ENCODE data around the gene AIP.

- TF ChIP-seq ZNF302 (tag by site-specific recombination; IDR thresholded peaks at IDR 0.05; ENCODE audit: low read depth): no peak
- no peak for TF ChIP-seq ZNF701 (tag by site-specific recombination; IDR thresholded peaks at IDR 0.05)
- no peak for TF ChIP-seq ZEB2 (tag by site-specific recombination; IDR thresholded peaks at IDR 0.05)
- no peak for TF ChIP-seq ZNF596 (tag by site-specific recombination; IDR thresholded peaks at IDR 0.05)
- TF ChIP-seq ZSCAN5A (tag by site-specific recombination; IDR thresholded peaks at IDR 0.05): no peak
- TF ChIP-seq ZNF501 (tag by site-specific recombination; IDR thresholded peaks at IDR 0.05): no peak
- TF ChIP-seq, protein P1, sequence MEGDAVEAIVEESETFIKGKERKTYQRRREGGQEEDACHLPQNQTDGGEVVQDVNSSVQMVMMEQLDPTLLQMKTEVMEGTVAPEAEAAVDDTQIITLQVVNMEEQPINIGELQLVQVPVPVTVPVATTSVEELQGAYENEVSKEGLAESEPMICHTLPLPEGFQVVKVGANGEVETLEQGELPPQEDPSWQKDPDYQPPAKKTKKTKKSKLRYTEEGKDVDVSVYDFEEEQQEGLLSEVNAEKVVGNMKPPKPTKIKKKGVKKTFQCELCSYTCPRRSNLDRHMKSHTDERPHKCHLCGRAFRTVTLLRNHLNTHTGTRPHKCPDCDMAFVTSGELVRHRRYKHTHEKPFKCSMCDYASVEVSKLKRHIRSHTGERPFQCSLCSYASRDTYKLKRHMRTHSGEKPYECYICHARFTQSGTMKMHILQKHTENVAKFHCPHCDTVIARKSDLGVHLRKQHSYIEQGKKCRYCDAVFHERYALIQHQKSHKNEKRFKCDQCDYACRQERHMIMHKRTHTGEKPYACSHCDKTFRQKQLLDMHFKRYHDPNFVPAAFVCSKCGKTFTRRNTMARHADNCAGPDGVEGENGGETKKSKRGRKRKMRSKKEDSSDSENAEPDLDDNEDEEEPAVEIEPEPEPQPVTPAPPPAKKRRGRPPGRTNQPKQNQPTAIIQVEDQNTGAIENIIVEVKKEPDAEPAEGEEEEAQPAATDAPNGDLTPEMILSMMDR (tag by site-specific recombination; IDR thresholded peaks at IDR 0.05): no peak
- TF ChIP-seq WT1 (tag by site-specific recombination; IDR thresholded peaks at IDR 0.05): no peak
- TF ChIP-seq, protein P2, sequence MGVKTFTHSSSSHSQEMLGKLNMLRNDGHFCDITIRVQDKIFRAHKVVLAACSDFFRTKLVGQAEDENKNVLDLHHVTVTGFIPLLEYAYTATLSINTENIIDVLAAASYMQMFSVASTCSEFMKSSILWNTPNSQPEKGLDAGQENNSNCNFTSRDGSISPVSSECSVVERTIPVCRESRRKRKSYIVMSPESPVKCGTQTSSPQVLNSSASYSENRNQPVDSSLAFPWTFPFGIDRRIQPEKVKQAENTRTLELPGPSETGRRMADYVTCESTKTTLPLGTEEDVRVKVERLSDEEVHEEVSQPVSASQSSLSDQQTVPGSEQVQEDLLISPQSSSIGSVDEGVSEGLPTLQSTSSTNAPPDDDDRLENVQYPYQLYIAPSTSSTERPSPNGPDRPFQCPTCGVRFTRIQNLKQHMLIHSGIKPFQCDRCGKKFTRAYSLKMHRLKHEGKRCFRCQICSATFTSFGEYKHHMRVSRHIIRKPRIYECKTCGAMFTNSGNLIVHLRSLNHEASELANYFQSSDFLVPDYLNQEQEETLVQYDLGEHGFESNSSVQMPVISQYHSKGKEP (tag by site-specific recombination; IDR thresholded peaks at IDR 0.05): no peak
- TF ChIP-seq ZBTB21 (tag by site-specific recombination; IDR thresholded peaks at IDR 0.05): no peak
- TF ChIP-seq ZNF274 (IDR thresholded peaks at IDR 0.05; ENCODE audit: low read length): no peak
- no peak for TF ChIP-seq ZNF274 (tag by site-specific recombination; IDR thresholded peaks at IDR 0.05; ENCODE audit: borderline replicate concordance)
Observed at GRCh38 chr11:67441098-67441563, 41.7 kb upstream of the AIP start.

All from HEK293 (cell line).